CD4-positive, alpha-beta T cell (primary cell): ENCODE results near the gene RELCH. TPM values are rescaled to one million over a fixed set of nuclear protein-coding genes. Genes with fewer than 3 reads are reported as not detected.

Source experiments
- ATAC-seq: fragments of 200-7000 bp; cut with Tn5 transposase; one replicate; pipeline ENCODE4 v1.10.0; 2022; ENCODE audit warnings: mild to moderate bottlenecking; ENCODE audit not compliant: poor library complexity
- CTCF ChIA-PET: fragments of 350-600 bp; sonication (Branson Sonifier 250); formaldehyde crosslinking; loops from one replicate; lab custom pipeline; 2021; ENCODE audit warnings: antibody characterized with exemption, inconsistent platforms; lab: Charles Lee
- POLR2A ChIA-PET: fragments of 350-600 bp; sonication (Branson Sonifier 250); formaldehyde crosslinking; loops from one replicate; lab custom pipeline; 2021; ENCODE audit warnings: antibody characterized with exemption, inconsistent platforms; lab: Charles Lee
- DNase-seq, 14 experiments: peaks; one replicate each; pipeline ENCODE4 v3.0.0-alpha.2; 2013 to 2020; ENCODE audit warnings: mixed read lengths in 2 of 14
- H3K27ac ChIP-seq, 2 donors: one replicate each; pipeline versions ENCODE4 v1.5.1 to v1.7.0; 2013; ENCODE audit warnings: low read length in 2 of 2, low read depth in 1 of 2, mild to moderate bottlenecking in 1 of 2
- H3K27me3 ChIP-seq, 2 experiments: 1 replicate in 1 of 2; 2 replicates in 1 of 2; pipeline versions ENCODE4 v1.6.1 to v1.7.0; 2013; ENCODE audit warnings: low read length in 2 of 2, control low read depth in 1 of 2, mild to moderate bottlenecking in 1 of 2, moderate library complexity in 1 of 2; ENCODE audit not compliant: insufficient read depth in 2 of 2, control insufficient read depth in 1 of 2
- H3K36me3 ChIP-seq: one replicate; pipeline ENCODE4 v1.6.1; 2013; ENCODE audit warnings: low read length, control low read depth; ENCODE audit not compliant: insufficient read depth
- H3K4me1 ChIP-seq: one replicate; pipeline ENCODE4 v1.6.1; 2013; ENCODE audit warnings: low read length, control low read depth; ENCODE audit not compliant: insufficient read depth
- H3K4me3 ChIP-seq: one replicate; pipeline ENCODE4 v1.5.1; 2013; ENCODE audit warnings: mild to moderate bottlenecking, low read length, moderate library complexity
- H3K9me3 ChIP-seq, 2 experiments: 1 replicate in 1 of 2; 2 replicates in 1 of 2; pipeline versions ENCODE4 v1.6.1 to v1.7.0; 2013; ENCODE audit warnings: low read length in 2 of 2, mild to moderate bottlenecking in 2 of 2, control low read depth in 1 of 2, moderate library complexity in 1 of 2; ENCODE audit not compliant: control insufficient read depth in 1 of 2, insufficient read depth in 1 of 2
- H3K27ac Mint-ChIP-seq: one replicate; pipeline ENCODE4 v1.8.0; 2020; ENCODE audit warnings: mixed read lengths
- H3K27me3 Mint-ChIP-seq: one replicate; pipeline ENCODE4 v1.8.0; 2021; ENCODE audit warnings: mixed read lengths
- H3K36me3 Mint-ChIP-seq: one replicate; pipeline ENCODE4 v1.8.0; 2021; ENCODE audit warnings: low read depth, mixed read lengths
- H3K4me1 Mint-ChIP-seq: one replicate; pipeline ENCODE4 v1.8.0; 2021; ENCODE audit warnings: low read depth, mixed read lengths
- H3K4me3 Mint-ChIP-seq: one replicate; pipeline ENCODE4 v1.8.0; 2020; ENCODE audit warnings: mild to moderate bottlenecking, mixed read lengths
- H3K9me3 Mint-ChIP-seq: one replicate; pipeline ENCODE4 v1.8.0; 2020; ENCODE audit warnings: mixed read lengths
- intact Hi-C, 2 experiments: fragments of 100-400 bp; cut with DNase I in 1 of 2; cut with micrococcal nuclease in 1 of 2; formaldehyde crosslinking; loops; one replicate each; pipeline versions ENCODE4 v1.15.1 to v1.9.0; 2023 to 2025; cut with DNase I, micrococcal nuclease
- total RNA-seq, 174 experiments: library from RNA in 2 of 174; stranded (reverse) in 2 of 174; gene quantifications; one replicate each; pipeline ENCODE4 v1.2.3 and lab custom pipeline; 2021 to 2026
- TF ChIP-seq, protein P1 (sequence below): fragments of 200-600 bp; IDR thresholded peaks from one replicate; pipeline ENCODE4 v1.8.0; 2022; ENCODE audit warnings: antibody characterized with exemption, mild to moderate bottlenecking

Gene RELCH
- total RNA-seq, 2 experiments from 2014 or later = 39.6 to 44.3 TPM

DNA sequence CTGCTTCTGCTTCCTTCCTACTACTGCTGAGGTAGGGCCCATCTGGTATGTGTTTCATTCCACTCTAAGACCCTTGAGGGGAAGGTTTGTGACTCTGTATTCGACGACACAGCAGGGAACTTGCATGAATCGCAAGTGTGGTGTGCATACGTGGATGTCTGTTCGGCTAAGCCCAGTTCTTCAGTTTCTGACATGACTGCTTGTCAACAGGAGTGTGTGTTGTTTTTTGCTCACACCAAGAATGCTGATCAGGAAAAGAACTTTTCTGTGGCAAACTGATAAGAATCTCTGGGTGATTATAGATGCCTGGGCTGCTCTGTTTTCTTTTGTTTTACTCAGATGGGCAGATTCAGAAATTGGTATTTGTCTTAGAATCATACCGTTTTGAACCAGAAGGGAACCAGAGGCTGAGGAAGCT is 160.0 kb downstream of the RELCH start:
- no peaks in the 10 kb centered on the region for H3K9me3 ChIP-seq
- DNase-seq (no peak), ATAC-seq (no peak)
- Mint-ChIP-seq H3K36me3 (no peaks in the 10 kb centered on the region), H3K27me3 (no peaks in the 10 kb centered on the region), H3K27ac (no peak overlapping the region), H3K4me3 (no peak overlapping the region), H3K9me3 (no peaks in the 10 kb centered on the region), H3K4me1 (no peaks in the 10 kb centered on the region)
- ChIA-PET CTCF (interaction anchor here (0.7 kb wide), 1 partner anchor 548 kb away, joined by 4 read pairs; no protein-coding TSS in a partner anchor), POLR2A (no interaction called here)
- H3K4me1 ChIP-seq = no peaks in the 10 kb centered on the region
- no peak overlapping the region for H3K4me3 ChIP-seq
- TF ChIP-seq, protein P1, sequence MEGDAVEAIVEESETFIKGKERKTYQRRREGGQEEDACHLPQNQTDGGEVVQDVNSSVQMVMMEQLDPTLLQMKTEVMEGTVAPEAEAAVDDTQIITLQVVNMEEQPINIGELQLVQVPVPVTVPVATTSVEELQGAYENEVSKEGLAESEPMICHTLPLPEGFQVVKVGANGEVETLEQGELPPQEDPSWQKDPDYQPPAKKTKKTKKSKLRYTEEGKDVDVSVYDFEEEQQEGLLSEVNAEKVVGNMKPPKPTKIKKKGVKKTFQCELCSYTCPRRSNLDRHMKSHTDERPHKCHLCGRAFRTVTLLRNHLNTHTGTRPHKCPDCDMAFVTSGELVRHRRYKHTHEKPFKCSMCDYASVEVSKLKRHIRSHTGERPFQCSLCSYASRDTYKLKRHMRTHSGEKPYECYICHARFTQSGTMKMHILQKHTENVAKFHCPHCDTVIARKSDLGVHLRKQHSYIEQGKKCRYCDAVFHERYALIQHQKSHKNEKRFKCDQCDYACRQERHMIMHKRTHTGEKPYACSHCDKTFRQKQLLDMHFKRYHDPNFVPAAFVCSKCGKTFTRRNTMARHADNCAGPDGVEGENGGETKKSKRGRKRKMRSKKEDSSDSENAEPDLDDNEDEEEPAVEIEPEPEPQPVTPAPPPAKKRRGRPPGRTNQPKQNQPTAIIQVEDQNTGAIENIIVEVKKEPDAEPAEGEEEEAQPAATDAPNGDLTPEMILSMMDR = no peak
- no peaks in the 10 kb centered on the region for H3K36me3 ChIP-seq
- H3K27me3 ChIP-seq = peaks cover 0 to 7% of the 10 kb centered on the region in 2 experiments
- no peak overlapping the region for H3K27ac ChIP-seq
- intact Hi-C loops = no loop called here

DNA sequence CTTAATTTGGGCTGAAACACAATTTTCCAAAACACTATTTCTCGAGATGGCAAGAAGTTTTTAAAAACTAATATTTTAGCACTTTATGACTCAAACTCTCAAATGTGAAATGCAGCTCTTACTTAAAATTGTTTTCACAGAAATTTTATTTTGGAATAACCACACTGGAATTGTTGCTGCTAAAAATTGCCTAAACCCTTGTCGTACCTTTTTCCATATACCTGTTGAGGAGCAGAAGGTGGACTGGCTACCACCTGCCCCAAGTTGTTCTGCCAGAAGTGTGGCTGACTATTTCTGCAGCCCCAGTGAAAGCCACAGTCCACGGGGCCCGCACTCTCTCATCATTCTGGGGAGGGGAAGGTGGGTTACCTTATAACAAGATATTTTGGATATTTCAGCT is 161.4 kb downstream of the RELCH start:
- POLR2A ChIA-PET = no interaction called here

DNA sequence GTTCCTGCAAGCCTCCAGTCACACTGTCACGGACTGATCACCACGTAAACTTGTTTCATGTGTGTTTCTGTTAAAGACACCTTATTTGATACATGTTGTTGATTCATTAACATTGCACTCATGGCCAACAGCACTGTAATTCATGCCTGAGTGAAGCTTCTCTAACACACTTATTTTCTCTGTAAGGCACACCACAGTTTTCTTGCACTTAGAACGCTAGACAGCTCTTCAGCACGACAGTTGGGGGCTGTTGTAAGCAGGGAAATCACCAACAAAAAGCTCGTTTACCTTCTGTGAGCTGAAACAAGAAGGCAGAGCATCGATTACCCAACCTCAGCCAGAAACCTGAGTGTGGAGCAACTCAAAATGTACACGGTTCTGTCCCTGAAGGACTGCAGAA is 166.1 kb downstream of the RELCH start:
- no peaks in the 10 kb centered on the region for H3K27me3 Mint-ChIP-seq
- DNase-seq (no peak), ATAC-seq (no peak)
- CTCF ChIA-PET = no interaction called here
- intact Hi-C loops = no loop called here
- Histone ChIP-seq H3K27ac (no peak overlapping the region), H3K4me3 (no peak overlapping the region), H3K36me3 (no peaks in the 10 kb centered on the region), H3K4me1 (no peaks in the 10 kb centered on the region), H3K9me3 (no peaks in the 10 kb centered on the region), H3K27me3 (peaks cover 0 to 7% of the 10 kb centered on the region in 2 experiments)
- no peaks in the 10 kb centered on the region for H3K4me1 Mint-ChIP-seq
- H3K4me3 Mint-ChIP-seq = no peak overlapping the region
- H3K9me3 Mint-ChIP-seq = no peaks in the 10 kb centered on the region
- POLR2A ChIA-PET = no interaction called here
- no peaks in the 10 kb centered on the region for H3K36me3 Mint-ChIP-seq
- TF ChIP-seq, protein P1 = no peak
- H3K27ac Mint-ChIP-seq = no peak overlapping the region

More for the DNA sequence above, 161.4 kb downstream of the RELCH start:
- ATAC-seq = no peak
- CTCF ChIA-PET = no interaction called here
- Mint-ChIP-seq H3K4me3 (no peak overlapping the region), H3K9me3 (no peaks in the 10 kb centered on the region), H3K36me3 (no peaks in the 10 kb centered on the region), H3K4me1 (no peaks in the 10 kb centered on the region), H3K27me3 (no peaks in the 10 kb centered on the region), H3K27ac (no peak overlapping the region)
- H3K4me3 ChIP-seq = no peak overlapping the region
- DNase-seq = no peak
- intact Hi-C loops = no loop called here
- no peaks in the 10 kb centered on the region for H3K36me3 ChIP-seq
- TF ChIP-seq, protein P1 = no peak
- H3K4me1 ChIP-seq = no peaks in the 10 kb centered on the region
- H3K27me3 ChIP-seq = peaks cover 0 to 7% of the 10 kb centered on the region in 2 experiments
- H3K9me3 ChIP-seq = no peaks in the 10 kb centered on the region
- no peak overlapping the region for H3K27ac ChIP-seq
